IPS-11a (cell line): ENCODE data around the gene PRELID3B.

ENCODE experiments used
- H3K4me3 ChIP-seq: one replicate; pipeline ENCODE4 v1.5.1; 2013; ENCODE audit warnings: low read depth, low read length, control low read depth

PRELID3B gene

GRCh38 chr20:58997141-58997770, 45.3 kb downstream of the PRELID3B start:
- H3K4me3 ChIP-seq, result no peak overlapping the region

DNA sequence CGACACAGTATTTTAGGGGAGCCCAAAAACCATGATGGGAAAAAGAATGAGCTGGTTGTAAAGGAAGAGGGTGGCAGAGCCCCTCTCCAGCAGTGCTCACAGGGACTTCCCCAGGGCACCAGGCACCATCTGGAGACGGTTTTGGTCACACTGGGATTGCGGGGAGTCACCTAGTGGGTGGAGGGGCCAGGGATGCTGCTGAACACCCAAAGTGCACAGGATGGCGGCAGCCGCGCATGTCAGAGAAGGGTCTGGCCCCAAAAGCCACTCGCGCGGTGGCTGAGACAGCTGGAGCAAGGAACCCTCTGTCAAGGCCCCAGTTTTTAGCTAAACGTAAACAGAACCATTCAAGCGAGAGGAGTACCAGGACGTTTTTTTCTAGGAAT, 46.4 kb downstream of the PRELID3B start:
- no peak overlapping the region for H3K4me3 ChIP-seq

GRCh38 chr20:58995461-58996225, 46.9 kb downstream of the PRELID3B start:
- H3K4me3 ChIP-seq, result no peak overlapping the region

- H3K4me3 ChIP-seq, result no peak overlapping the region
Measured at GRCh38 chr20:58994390-58995159, 48.0 kb downstream of the PRELID3B start.

DNA sequence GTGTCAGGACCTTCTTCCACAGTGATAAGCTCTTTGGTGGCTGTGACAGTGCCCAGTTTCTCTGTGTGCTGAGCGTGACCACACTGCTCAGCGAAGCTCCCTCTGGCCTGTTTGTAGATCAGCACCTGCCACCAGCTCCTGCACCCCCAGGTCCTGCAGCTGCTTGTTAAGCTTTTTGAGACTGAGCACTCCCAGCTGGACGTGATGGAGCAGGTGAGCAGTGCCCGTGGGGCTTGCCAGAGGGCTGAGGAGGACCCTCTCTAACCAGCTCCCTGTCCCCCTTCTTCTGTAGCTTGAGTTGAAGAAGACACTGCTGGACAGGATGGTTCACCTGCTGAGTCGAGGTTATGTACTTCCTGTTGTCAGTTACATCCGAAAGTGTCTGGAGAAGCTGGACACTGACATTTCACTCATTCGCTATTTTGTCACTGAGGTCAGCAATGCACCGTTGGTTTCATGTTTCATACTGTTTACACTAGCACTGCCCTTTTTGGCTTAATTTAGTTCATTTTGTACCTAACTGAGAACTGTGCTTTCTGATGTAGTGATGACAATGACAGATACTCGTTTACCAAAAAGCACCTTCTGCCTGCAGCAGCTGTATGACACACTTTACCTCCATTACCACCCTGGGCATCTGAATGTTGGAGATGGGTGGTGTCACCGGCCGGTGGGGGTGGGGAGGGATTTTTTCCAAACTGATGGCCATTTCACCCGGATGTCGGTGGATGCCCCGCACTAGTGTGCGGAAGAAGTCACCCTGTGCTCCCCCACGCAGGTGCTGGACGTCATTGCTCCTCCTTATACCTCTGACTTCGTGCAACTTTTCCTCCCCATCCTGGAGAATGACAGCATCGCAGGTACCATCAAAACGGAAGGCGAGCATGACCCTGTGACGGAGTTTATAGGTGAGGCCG, 49.0 kb downstream of the PRELID3B start:
- H3K4me3 ChIP-seq, result no peak overlapping the region

DNA sequence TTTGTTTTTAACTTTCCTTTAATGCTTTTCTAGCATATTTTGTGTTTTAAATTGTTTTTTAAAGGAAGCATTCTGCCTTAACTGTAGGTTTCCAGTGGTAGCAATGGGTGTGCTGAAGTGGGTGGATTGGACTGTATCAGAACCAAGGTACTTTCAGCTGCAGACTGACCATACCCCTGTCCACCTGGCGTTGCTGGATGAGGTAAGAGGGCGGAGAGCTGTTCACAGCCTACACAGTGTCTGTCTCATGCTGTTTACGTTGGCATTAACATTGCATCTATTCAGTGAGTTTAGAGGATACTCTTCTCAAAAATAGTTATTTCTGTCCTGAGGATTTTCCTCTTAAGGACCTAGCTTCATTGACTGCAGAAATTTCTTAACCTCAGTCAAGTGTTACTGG, 49.7 kb downstream of the PRELID3B start:
- no peak overlapping the region for H3K4me3 ChIP-seq

- no peak overlapping the region for H3K4me3 ChIP-seq
Measured at GRCh38 chr20:58991715-58992114, 50.9 kb downstream of the PRELID3B start.

- H3K4me3 ChIP-seq, result no peak overlapping the region
Measured at GRCh38 chr20:58990651-58991445, 51.7 kb downstream of the PRELID3B start.

GRCh38 chr20:58989196-58989595, 53.4 kb downstream of the PRELID3B start:
- no peak overlapping the region for H3K4me3 ChIP-seq

DNA sequence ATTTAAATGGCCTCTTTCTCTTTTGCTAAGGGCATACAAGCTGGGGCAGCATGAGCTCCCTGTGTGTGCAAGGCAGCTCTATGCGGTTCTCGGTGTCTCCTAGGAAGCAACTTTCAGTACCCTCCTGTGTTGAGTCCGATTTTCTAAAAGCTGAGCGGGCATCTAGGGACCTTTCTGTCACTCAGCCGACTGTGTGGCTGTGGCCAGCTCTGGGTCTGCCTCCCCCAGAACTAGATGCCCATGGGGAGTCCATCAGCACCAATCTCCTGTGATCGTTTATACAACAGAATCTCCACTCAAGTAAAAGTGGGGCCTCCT, 54.1 kb downstream of the PRELID3B start:
- no peak overlapping the region for H3K4me3 ChIP-seq

- H3K4me3 ChIP-seq, result no peak overlapping the region
Measured at GRCh38 chr20:58987790-58988564, 54.6 kb downstream of the PRELID3B start.

DNA sequence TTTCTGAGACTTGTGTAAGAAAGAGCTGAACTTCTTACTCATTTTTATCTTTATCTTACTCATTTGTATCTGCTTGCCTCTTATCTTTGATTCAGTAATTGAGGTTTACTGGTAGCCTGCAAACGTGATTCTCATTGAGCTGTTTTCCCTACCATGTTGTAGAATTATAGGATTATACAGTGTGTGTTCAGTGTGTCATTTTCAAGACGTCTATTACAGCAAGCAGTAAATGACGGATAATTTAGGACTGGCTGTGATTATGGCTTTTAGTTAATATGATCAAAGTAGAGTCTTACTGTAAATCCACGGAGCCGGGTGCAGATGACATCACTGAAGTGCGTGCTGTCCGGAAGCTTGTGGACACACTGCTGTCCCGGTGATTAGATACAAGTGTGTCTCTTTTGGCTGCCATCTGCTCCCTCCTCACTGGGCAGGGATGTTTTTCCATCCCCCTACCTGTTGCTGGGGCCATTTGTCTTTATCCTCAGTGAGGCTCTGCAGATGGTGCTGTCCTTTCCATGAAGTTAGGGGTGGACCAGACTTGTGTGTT, 55.5 kb downstream of the PRELID3B start:
- H3K4me3 ChIP-seq, result no peak overlapping the region

GRCh38 chr20:58986286-58986967, 56.2 kb downstream of the PRELID3B start:
- H3K4me3 ChIP-seq, result no peak overlapping the region

DNA sequence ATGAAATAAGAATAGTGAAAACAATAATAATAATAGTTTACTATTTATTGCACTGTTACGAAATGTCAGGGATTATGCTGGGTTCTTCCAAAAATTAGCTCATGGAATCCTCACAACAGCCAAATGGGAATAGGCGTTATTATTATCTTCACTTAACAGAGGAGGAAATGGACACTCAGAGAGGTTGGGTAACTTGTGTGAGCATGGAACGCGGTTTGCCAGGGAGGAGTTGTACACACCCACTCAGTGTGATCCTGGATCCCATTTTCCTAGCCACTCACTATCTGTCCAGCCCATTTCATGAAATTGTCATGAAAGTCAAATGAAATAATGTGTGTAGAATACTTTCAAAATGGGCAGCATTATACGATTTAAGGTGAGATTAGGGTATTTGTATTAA, 56.9 kb downstream of the PRELID3B start:
- no peak overlapping the region for H3K4me3 ChIP-seq

- H3K4me3 ChIP-seq, result no peak overlapping the region
Measured at GRCh38 chr20:58984691-58985090, 57.9 kb downstream of the PRELID3B start.
